Panc1 (cell line): ENCODE measurements around the gene TEDC2. TPM values are rescaled to one million over a fixed set of nuclear protein-coding genes. Genes with fewer than 3 reads are reported as not detected.

Source experiments
- ATAC-seq: fragments of 200-7000 bp; cut with Tn5 transposase; 2 replicates; pipeline ENCODE4 v1.9.1; 2020; ENCODE audit warnings: mild to moderate bottlenecking, moderate library complexity
- BruUV-seq: library from RNA; stranded (reverse); fragments of 400-500 nt; replicated peaks from 2 replicates; lab custom pipeline; 2021; lab: Mats Ljungman, UMichigan
- CTCF ChIA-PET: fragments of 300-600 bp; sonication (Branson Sonifier 250); formaldehyde crosslinking; loops from one replicate; lab custom pipeline; 2022; ENCODE audit warnings: antibody characterized with exemption; lab: Charles Lee
- POLR2A ChIA-PET: fragments of 300-600 bp; sonication (Branson Sonifier 250); formaldehyde crosslinking; loops from one replicate; lab custom pipeline; 2022; ENCODE audit warnings: antibody characterized with exemption; lab: Charles Lee
- DNase-seq: peaks from one replicate; pipeline ENCODE4 v3.0.0-alpha.2; 2010; ENCODE audit warnings: low read depth, low spot score
- H3K27ac ChIP-seq: 2 replicates; pipeline ENCODE4 v1.5.1; 2011; ENCODE audit warnings: mild to moderate bottlenecking, low read length, inconsistent platforms
- H3K27me3 ChIP-seq: fragments of 200-500 bp; sonication (Bioruptor generic); 2 replicates; pipeline ENCODE4 v1.6.0; 2014; ENCODE audit warnings: low read length, inconsistent platforms; ENCODE audit not compliant: control insufficient read depth, insufficient read depth
- H3K36me3 ChIP-seq: fragments of 200-500 bp; sonication (Bioruptor generic); 2 replicates; pipeline ENCODE4 v1.5.1; 2014; ENCODE audit warnings: inconsistent platforms, mild to moderate bottlenecking, low read length, moderate library complexity; ENCODE audit not compliant: control insufficient read depth, insufficient read depth
- H3K4me1 ChIP-seq: 2 replicates; pipeline ENCODE4 v1.5.1; 2011; ENCODE audit warnings: inconsistent platforms, mild to moderate bottlenecking, low read length, moderate library complexity; ENCODE audit not compliant: control insufficient read depth, insufficient read depth
- H3K4me3 ChIP-seq, 2 experiments: 2 replicates each; pipeline ENCODE4 v1.5.1; 2011 to 2012; ENCODE audit warnings: low read depth in 2 of 2, low read length in 2 of 2, mild to moderate bottlenecking in 2 of 2, inconsistent platforms in 1 of 2, moderate library complexity in 1 of 2
- H3K9me3 ChIP-seq: fragments of 200-500 bp; sonication (Bioruptor generic); 2 replicates; pipeline ENCODE4 v1.5.1; 2014; ENCODE audit warnings: low read depth, mild to moderate bottlenecking, inconsistent platforms, low read length, moderate library complexity; ENCODE audit not compliant: control insufficient read depth, insufficient read depth
- POLR2AphosphoS5 ChIP-seq: IDR thresholded peaks from 2 replicates; pipeline ENCODE4 v1.6.1; 2012; ENCODE audit warnings: mild to moderate bottlenecking, low read depth, low read length, moderate library complexity
- REST ChIP-seq, 2 experiments: IDR thresholded peaks; 2 replicates each; pipeline ENCODE4 v1.6.1; 2011 to 2012; ENCODE audit warnings: low read depth in 2 of 2, control low read depth in 1 of 2, low read length in 1 of 2, mild to moderate bottlenecking in 1 of 2, moderate library complexity in 1 of 2; ENCODE audit not compliant: insufficient read depth in 1 of 2
- SIN3A ChIP-seq: IDR thresholded peaks from 2 replicates; pipeline ENCODE4 v1.6.1; 2012; ENCODE audit warnings: low read depth, mild to moderate bottlenecking, low read length, moderate library complexity, borderline replicate concordance; ENCODE audit not compliant: insufficient read depth
- TCF7L2 ChIP-seq: IDR thresholded peaks from 2 replicates; pipeline ENCODE4 v1.6.1; 2011; ENCODE audit warnings: mild to moderate bottlenecking, low read depth, low read length, inconsistent platforms
- in situ Hi-C: cut with HindIII; loops from 2 replicates; pipeline ENCODE4 v1.10.0; 2016; ENCODE audit warnings: low sequenced_read_pairs, low pct_unique_long_range_greater_than_20kb
- intact Hi-C: fragments of 100-400 bp; cut with micrococcal nuclease; formaldehyde crosslinking; loops from one replicate; pipeline ENCODE4 v1.10.0; 2022; ENCODE audit not compliant: unreplicated experiment
- total RNA-seq: library from RNA; stranded (reverse); gene quantifications from one replicate; pipeline ENCODE4 v1.2.1, GENCODE V29; 2021; ENCODE audit not compliant: unreplicated experiment
- TF ChIP-seq, protein P1 (sequence below): fragments of 450-650 bp; IDR thresholded peaks from 2 replicates; pipeline ENCODE4 v1.5.1; 2017; ENCODE audit warnings: mild to moderate bottlenecking

The TEDC2 gene
- total RNA-seq, 1 experiment from 2014 or later, result 25.0 TPM

DNA sequence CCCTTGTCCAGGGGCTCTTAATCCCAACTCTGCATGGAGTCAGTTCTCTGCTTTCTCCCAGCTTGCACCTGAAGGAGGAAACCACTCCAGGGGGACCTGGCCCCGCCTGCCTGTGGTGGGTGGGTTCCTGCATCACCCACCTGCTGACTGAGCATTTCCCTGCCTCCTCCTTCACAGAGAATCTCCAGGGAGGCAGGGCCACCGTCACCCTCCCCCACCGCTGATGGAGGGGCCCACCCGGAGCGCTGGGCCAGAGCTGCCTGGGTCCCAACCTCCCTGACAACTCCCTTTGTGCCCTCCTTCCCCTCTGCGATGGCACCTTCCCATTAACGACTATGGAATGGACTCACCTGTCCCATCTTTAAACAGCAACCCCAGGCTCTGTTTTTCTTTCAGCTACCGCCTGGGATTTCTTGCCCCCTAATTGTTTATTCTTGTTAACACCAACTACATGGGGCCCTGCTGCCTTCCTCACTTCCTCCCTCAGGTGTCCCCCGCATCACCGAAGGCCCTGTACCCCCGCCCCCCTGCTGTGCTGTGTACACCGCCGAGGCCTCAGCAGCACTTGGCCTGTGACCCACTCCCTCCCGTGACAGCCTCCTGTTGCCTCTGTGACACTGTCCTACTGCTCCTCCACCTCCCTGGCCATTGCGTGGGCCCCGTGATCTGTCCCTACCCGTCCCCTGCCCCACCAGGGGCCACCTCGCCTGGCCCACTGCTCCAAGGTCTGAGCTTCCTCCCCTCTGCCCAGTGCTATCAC is 842 bp upstream of the TEDC2 start:
- Histone ChIP-seq H3K27ac (peak overlapping the region; percentile 87), H3K4me1 (peaks cover 23% of the 10 kb centered on the region), H3K27me3 (no peaks in the 10 kb centered on the region), H3K36me3 (no peaks in the 10 kb centered on the region), H3K9me3 (no peaks in the 10 kb centered on the region), H3K4me3 (peak overlapping the region; percentile 61 to 76)
- ChIA-PET CTCF (interaction anchor here (0.6 to 0.7 kb wide), 2 partner anchors 16 to 234 kb away, joined by 3 read pairs; partner anchors contain the start of gene TBC1D24), POLR2A (interaction anchor here (0.5 to 0.7 kb wide), 2 partner anchors 86 to 942 kb away, joined by 3 to 20 read pairs; partner anchors contain the start of genes ZNF174 and ZSCAN32)
- BruUV-seq, result no TSS peak
- ATAC-seq (peak; percentile 2; the same call in 1 of the 2 replicates), DNase-seq (no peak)
- no peak for TF ChIP-seq REST (IDR thresholded peaks at IDR 0.05; ENCODE audit: insufficient read depth in 1 of 2, low read depth in 2 of 2, low read length in 1 of 2)
- TF ChIP-seq TCF7L2, result no peak
- TF ChIP-seq, protein P1, sequence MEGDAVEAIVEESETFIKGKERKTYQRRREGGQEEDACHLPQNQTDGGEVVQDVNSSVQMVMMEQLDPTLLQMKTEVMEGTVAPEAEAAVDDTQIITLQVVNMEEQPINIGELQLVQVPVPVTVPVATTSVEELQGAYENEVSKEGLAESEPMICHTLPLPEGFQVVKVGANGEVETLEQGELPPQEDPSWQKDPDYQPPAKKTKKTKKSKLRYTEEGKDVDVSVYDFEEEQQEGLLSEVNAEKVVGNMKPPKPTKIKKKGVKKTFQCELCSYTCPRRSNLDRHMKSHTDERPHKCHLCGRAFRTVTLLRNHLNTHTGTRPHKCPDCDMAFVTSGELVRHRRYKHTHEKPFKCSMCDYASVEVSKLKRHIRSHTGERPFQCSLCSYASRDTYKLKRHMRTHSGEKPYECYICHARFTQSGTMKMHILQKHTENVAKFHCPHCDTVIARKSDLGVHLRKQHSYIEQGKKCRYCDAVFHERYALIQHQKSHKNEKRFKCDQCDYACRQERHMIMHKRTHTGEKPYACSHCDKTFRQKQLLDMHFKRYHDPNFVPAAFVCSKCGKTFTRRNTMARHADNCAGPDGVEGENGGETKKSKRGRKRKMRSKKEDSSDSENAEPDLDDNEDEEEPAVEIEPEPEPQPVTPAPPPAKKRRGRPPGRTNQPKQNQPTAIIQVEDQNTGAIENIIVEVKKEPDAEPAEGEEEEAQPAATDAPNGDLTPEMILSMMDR, result no peak
- TF ChIP-seq POLR2AphosphoS5, result no peak; the same call in 1 of the 2 replicates
- TF ChIP-seq SIN3A, result no peak
- intact Hi-C loops, result no loop called here
- in situ Hi-C loops, result no loop called here

GRCh38 chr16:2460391-2460713 is 443 bp downstream of the TEDC2 start:
- Histone ChIP-seq H3K4me1 (peaks cover 23% of the 10 kb centered on the region), H3K27ac (peak overlapping the region; percentile 84), H3K9me3 (no peaks in the 10 kb centered on the region), H3K4me3 (peak overlapping the region; percentile 61 to 76), H3K36me3 (no peaks in the 10 kb centered on the region), H3K27me3 (no peaks in the 10 kb centered on the region)
- intact Hi-C loops, result no loop called here
- POLR2A ChIA-PET, result interaction anchor here (0.6 kb wide), 1 partner anchor 191 kb away, joined by 9 read pairs; no protein-coding TSS in a partner anchor
- no TSS peak for BruUV-seq
- TF ChIP-seq REST (IDR thresholded peaks at IDR 0.05; ENCODE audit: insufficient read depth in 1 of 2, low read depth in 2 of 2, low read length in 1 of 2), result no peak
- in situ Hi-C loops, result no loop called here
- DNase-seq (no peak), ATAC-seq (no peak)
- CTCF ChIA-PET, result no interaction called here
